Measurements from ENCODE around the gene RFX7. TPM values are rescaled to one million over a fixed set of nuclear protein-coding genes. Genes with fewer than 3 reads are reported as not detected.

RFX7 gene
- total RNA-seq, 4 donors from 2014 or later: 8.7 to 51.5 (median 12.9) TPM

GRCh38 chr15:56128081-56128480 lies 115.6 kb downstream of the RFX7 start:
- H3K4me1 ChIP-seq: no peaks in the 10 kb centered on the region
- H3K9me3 ChIP-seq: peaks cover 11 to 14% of the 10 kb centered on the region in 2 donors
- TF ChIP-seq POLR2AphosphoS5 (IDR thresholded peaks at IDR 0.05) (no peak), EP300 (IDR thresholded peaks at IDR 0.05; ENCODE audit: low read depth) (no peak), POLR2A (IDR thresholded peaks at IDR 0.05) (no peak), CTCF (IDR thresholded peaks at IDR 0.05) (no peak)
- peaks cover 0 to 12% (median 4%) of the 10 kb centered on the region in 4 donors for H3K36me3 ChIP-seq
- H3K27me3 ChIP-seq: no peaks in the 10 kb centered on the region
- in situ Hi-C loops (cut with MboI; ENCODE audit: low pct_ligation_motif_present in 1 of 4, low pct_unique_long_range_greater_than_20kb in 1 of 4, low sequenced_read_pairs in 3 of 4) (no loop called here), intact Hi-C loops (cut with DNase I; ENCODE audit: low total_unique reads) (no loop called here)
- H3K4me3 ChIP-seq: no peak overlapping the region
- DNase-seq: no peak
- H3K27ac ChIP-seq: no peak overlapping the region

GRCh38 chr15:56126409-56126808 lies 117.3 kb downstream of the RFX7 start:
- H3K36me3 ChIP-seq: peaks cover 0 to 12% (median 4%) of the 10 kb centered on the region in 4 donors
- intact Hi-C loops (cut with DNase I; ENCODE audit: low total_unique reads): no loop called here
- no peak for DNase-seq
- no peaks in the 10 kb centered on the region for H3K27me3 ChIP-seq
- in situ Hi-C loops (cut with MboI; ENCODE audit: low pct_ligation_motif_present in 1 of 4, low pct_unique_long_range_greater_than_20kb in 1 of 4, low sequenced_read_pairs in 3 of 4): no loop called here
- H3K4me1 ChIP-seq: no peaks in the 10 kb centered on the region
- H3K9me3 ChIP-seq: peaks cover 11 to 14% of the 10 kb centered on the region in 2 donors
- no peak overlapping the region for H3K27ac ChIP-seq
- TF ChIP-seq EP300 (IDR thresholded peaks at IDR 0.05; ENCODE audit: low read depth) (no peak), POLR2AphosphoS5 (IDR thresholded peaks at IDR 0.05) (no peak), CTCF (IDR thresholded peaks at IDR 0.05) (no peak), POLR2A (IDR thresholded peaks at IDR 0.05) (no peak)
- no peak overlapping the region for H3K4me3 ChIP-seq

GRCh38 chr15:56124391-56124790 lies 119.3 kb downstream of the RFX7 start:
- TF ChIP-seq POLR2AphosphoS5 (IDR thresholded peaks at IDR 0.05): no peak
- no peak for TF ChIP-seq EP300 (IDR thresholded peaks at IDR 0.05; ENCODE audit: low read depth)
- no peak for TF ChIP-seq POLR2A (IDR thresholded peaks at IDR 0.05)
- no peak for TF ChIP-seq CTCF (IDR thresholded peaks at IDR 0.05)
- no peak overlapping the region for H3K27ac ChIP-seq
- H3K9me3 ChIP-seq: peaks cover 14 to 21% of the 10 kb centered on the region in 2 donors
- no peak for DNase-seq
- WGBS, 2 donors (ENCODE audit: low coverage in 1 of 2): 97 to 98% methylated on average over 4 of the region's 4 CpGs
- H3K4me1 ChIP-seq: no peaks in the 10 kb centered on the region
- in situ Hi-C loops (cut with MboI; ENCODE audit: low pct_ligation_motif_present in 1 of 4, low pct_unique_long_range_greater_than_20kb in 1 of 4, low sequenced_read_pairs in 3 of 4): no loop called here
- H3K4me3 ChIP-seq: no peak overlapping the region
- no peaks in the 10 kb centered on the region for H3K27me3 ChIP-seq
- peaks cover 0 to 12% (median 4%) of the 10 kb centered on the region in 4 donors for H3K36me3 ChIP-seq
- intact Hi-C loops (cut with DNase I; ENCODE audit: low total_unique reads): no loop called here

GRCh38 chr15:56105855-56106254 lies 137.8 kb downstream of the RFX7 start:
- TF ChIP-seq EP300 (IDR thresholded peaks at IDR 0.05; ENCODE audit: low read depth): no peak
- intact Hi-C loops (cut with DNase I; ENCODE audit: low total_unique reads): no loop called here
- in situ Hi-C loops (cut with MboI; ENCODE audit: low pct_ligation_motif_present in 1 of 4, low pct_unique_long_range_greater_than_20kb in 1 of 4, low sequenced_read_pairs in 3 of 4): no loop called here
- WGBS, 2 donors (ENCODE audit: low coverage in 1 of 2): 44 to 58% methylated on average over 1 of the region's 1 CpG
- Histone ChIP-seq H3K27me3 (no peaks in the 10 kb centered on the region), H3K9me3 (no peaks in the 10 kb centered on the region), H3K4me3 (no peak overlapping the region), H3K27ac (no peak overlapping the region), H3K4me1 (peaks cover 0 to 9% (median 0%) of the 10 kb centered on the region in 4 donors), H3K36me3 (peaks cover 0 to 7% (median 0%) of the 10 kb centered on the region in 4 donors)
- no peak for DNase-seq

GRCh38 chr15:56102441-56102840 lies 141.2 kb downstream of the RFX7 start:
- in situ Hi-C loops (cut with MboI; ENCODE audit: low pct_ligation_motif_present in 1 of 4, low pct_unique_long_range_greater_than_20kb in 1 of 4, low sequenced_read_pairs in 3 of 4): no loop called here
- no peak for DNase-seq
- Histone ChIP-seq H3K27ac (no peak overlapping the region), H3K9me3 (no peaks in the 10 kb centered on the region), H3K4me1 (peaks cover 0 to 9% (median 0%) of the 10 kb centered on the region in 4 donors), H3K27me3 (no peaks in the 10 kb centered on the region), H3K4me3 (no peak overlapping the region), H3K36me3 (peaks cover 0 to 11% (median 0%) of the 10 kb centered on the region in 4 donors)
- no peak for TF ChIP-seq CTCF (IDR thresholded peaks at IDR 0.05)
- TF ChIP-seq POLR2A (IDR thresholded peaks at IDR 0.05): no peak
- no peak for TF ChIP-seq POLR2AphosphoS5 (IDR thresholded peaks at IDR 0.05)
- no peak for TF ChIP-seq EP300 (IDR thresholded peaks at IDR 0.05; ENCODE audit: low read depth)
- intact Hi-C loops (cut with DNase I; ENCODE audit: low total_unique reads): no loop called here
- 68 to 76% methylated on average over 3 of the region's 3 CpGs for WGBS, 2 donors (ENCODE audit: low coverage in 1 of 2)

All from transverse colon (tissue), 4 donors.